Measurements from ENCODE around the gene KLHL30.

DNA sequence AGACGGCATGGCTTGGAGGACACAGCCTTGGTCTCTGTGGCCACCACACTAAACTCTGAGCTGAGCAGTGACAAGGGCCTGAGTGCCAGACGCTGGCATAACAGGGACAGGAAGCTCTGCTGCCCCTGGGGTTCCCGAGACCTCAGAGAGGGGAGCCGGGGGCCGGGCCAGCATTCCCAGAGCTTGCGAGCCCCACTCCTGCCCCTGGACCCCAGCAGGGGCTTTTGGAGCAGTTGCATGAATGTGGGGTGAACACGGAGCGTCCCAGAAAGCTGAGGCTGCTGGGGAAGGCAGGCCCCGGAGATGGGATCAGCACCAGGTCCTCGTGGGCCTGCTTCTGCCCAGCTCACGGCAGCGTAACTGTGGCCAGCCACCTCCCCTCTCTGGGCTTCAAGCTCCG is 12.7 kb downstream of the KLHL30 start:
- TF ChIP-seq, protein P1, sequence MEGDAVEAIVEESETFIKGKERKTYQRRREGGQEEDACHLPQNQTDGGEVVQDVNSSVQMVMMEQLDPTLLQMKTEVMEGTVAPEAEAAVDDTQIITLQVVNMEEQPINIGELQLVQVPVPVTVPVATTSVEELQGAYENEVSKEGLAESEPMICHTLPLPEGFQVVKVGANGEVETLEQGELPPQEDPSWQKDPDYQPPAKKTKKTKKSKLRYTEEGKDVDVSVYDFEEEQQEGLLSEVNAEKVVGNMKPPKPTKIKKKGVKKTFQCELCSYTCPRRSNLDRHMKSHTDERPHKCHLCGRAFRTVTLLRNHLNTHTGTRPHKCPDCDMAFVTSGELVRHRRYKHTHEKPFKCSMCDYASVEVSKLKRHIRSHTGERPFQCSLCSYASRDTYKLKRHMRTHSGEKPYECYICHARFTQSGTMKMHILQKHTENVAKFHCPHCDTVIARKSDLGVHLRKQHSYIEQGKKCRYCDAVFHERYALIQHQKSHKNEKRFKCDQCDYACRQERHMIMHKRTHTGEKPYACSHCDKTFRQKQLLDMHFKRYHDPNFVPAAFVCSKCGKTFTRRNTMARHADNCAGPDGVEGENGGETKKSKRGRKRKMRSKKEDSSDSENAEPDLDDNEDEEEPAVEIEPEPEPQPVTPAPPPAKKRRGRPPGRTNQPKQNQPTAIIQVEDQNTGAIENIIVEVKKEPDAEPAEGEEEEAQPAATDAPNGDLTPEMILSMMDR (IDR thresholded peaks at IDR 0.05): no peak
- no peak for TF ChIP-seq POLR2AphosphoS5 (IDR thresholded peaks at IDR 0.05)
- TF ChIP-seq POLR2A (IDR thresholded peaks at IDR 0.05): no peak

Measured in breast epithelium (tissue), 3 donors.